Hepatocyte (in vitro differentiated cells): ENCODE data around the gene PERP.

Experiments
- EZH2 ChIP-seq: fragments of 200-600 bp; sonication (generic); IDR thresholded peaks from 2 replicates; pipeline ENCODE4 v1.6.1; 2016; ENCODE audit warnings: antibody characterized with exemption, mild to moderate bottlenecking, borderline replicate concordance
- EZH2phosphoT487 ChIP-seq: fragments of 200-600 bp; sonication (generic); IDR thresholded peaks from one replicate; pipeline ENCODE4 v1.6.1; 2018; ENCODE audit warnings: antibody characterized with exemption, mild to moderate bottlenecking, low read depth, moderate library complexity; ENCODE audit not compliant: unreplicated experiment, severe bottlenecking
- TF ChIP-seq, protein P1 (sequence below): fragments of 200-600 bp; sonication (generic); IDR thresholded peaks from 2 replicates; pipeline ENCODE4 v1.5.1; 2016; ENCODE audit warnings: antibody characterized with exemption, mild to moderate bottlenecking; ENCODE audit not compliant: poor library complexity

GRCh38 chr6:138099832-138100231 lies 7.4 kb downstream of the PERP start:
- TF ChIP-seq EZH2: no peak
- TF ChIP-seq, protein P1, sequence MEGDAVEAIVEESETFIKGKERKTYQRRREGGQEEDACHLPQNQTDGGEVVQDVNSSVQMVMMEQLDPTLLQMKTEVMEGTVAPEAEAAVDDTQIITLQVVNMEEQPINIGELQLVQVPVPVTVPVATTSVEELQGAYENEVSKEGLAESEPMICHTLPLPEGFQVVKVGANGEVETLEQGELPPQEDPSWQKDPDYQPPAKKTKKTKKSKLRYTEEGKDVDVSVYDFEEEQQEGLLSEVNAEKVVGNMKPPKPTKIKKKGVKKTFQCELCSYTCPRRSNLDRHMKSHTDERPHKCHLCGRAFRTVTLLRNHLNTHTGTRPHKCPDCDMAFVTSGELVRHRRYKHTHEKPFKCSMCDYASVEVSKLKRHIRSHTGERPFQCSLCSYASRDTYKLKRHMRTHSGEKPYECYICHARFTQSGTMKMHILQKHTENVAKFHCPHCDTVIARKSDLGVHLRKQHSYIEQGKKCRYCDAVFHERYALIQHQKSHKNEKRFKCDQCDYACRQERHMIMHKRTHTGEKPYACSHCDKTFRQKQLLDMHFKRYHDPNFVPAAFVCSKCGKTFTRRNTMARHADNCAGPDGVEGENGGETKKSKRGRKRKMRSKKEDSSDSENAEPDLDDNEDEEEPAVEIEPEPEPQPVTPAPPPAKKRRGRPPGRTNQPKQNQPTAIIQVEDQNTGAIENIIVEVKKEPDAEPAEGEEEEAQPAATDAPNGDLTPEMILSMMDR: no peak
- TF ChIP-seq EZH2phosphoT487: no peak
